GM12878 (cell line): ENCODE measurements around the gene AP5Z1. TPM values are rescaled to one million over a fixed set of nuclear protein-coding genes. Genes with fewer than 3 reads are reported as not detected.

Experiments
- ATAC-seq: fragments of 200-7000 bp; cut with Tn5 transposase; 3 replicates; pipeline ENCODE4 v1.9.1; 2020; ENCODE audit warnings: mild to moderate bottlenecking, moderate library complexity
- BruUV-seq: library from RNA; stranded (reverse); fragments of 400-500 nt; replicated peaks from 2 replicates; lab custom pipeline; 2021; lab: Mats Ljungman, UMichigan
- CTCF ChIA-PET: fragments of 300-600 bp; sonication (Branson Sonifier 250); formaldehyde crosslinking; extraction: SDS; loops from one replicate; lab custom pipeline; 2021; ENCODE audit warnings: inconsistent platforms; lab: Yijun Ruan, JAX
- POLR2A ChIA-PET: fragments of 350-600 bp; formaldehyde crosslinking; extraction: SDS; loops from one replicate; lab custom pipeline; 2021; ENCODE audit warnings: inconsistent platforms; lab: Charles Lee
- RAD21 ChIA-PET: fragments of 300-600 bp; sonication (Branson Sonifier 250); formaldehyde crosslinking; loops from one replicate; lab custom pipeline; 2023; ENCODE audit warnings: antibody characterized with exemption; ENCODE audit not compliant: unreplicated experiment; lab: Charles Lee
- SMC1A ChIA-PET: fragments of 300-600 bp; sonication (Branson Sonifier 250); formaldehyde crosslinking; loops from one replicate; lab custom pipeline; 2023; ENCODE audit not compliant: unreplicated experiment, uncharacterized antibody; lab: Charles Lee
- DNase-seq: peaks from one replicate; pipeline ENCODE4 v3.0.0-alpha.2; 2011; ENCODE audit warnings: low read depth, low spot score
- FAIRE-seq: peaks from 3 replicates; lab custom pipeline; 2011; peaks lifted over from hg19 to GRCh38; lab: Jason Lieb, UNC
- H2AFZ ChIP-seq: 2 replicates; pipeline ENCODE4 v1.6.0; 2011; ENCODE audit warnings: low read depth, low read length, control low read depth; ENCODE audit not compliant: control insufficient read depth
- H3K27ac ChIP-seq: 2 replicates; pipeline ENCODE4 v1.5.1; 2011; ENCODE audit warnings: control low read depth; ENCODE audit not compliant: control insufficient read depth, insufficient read depth
- H3K27me3 ChIP-seq, 2 experiments: replicated peaks in 1 of 2; 2 replicates each; pipeline versions ENCODE4 v1.6.0 to v1.6.1; 2011; ENCODE audit warnings: low read length in 1 of 2; ENCODE audit not compliant: control insufficient read depth in 2 of 2, insufficient read depth in 2 of 2
- H3K36me3 ChIP-seq, 2 experiments: 2 replicates each; pipeline ENCODE4 v1.5.1; 2011; ENCODE audit warnings: low read length in 1 of 2; ENCODE audit not compliant: control insufficient read depth in 2 of 2, insufficient read depth in 2 of 2
- H3K4me1 ChIP-seq: 2 replicates; pipeline ENCODE4 v1.6.1; 2011; ENCODE audit warnings: mild to moderate bottlenecking, low read length, moderate library complexity, mixed read lengths; ENCODE audit not compliant: control insufficient read depth, insufficient read depth
- H3K4me2 ChIP-seq: 2 replicates; pipeline ENCODE4 v1.6.0; 2011; ENCODE audit warnings: control low read depth; ENCODE audit not compliant: control insufficient read depth, insufficient read depth
- H3K4me3 ChIP-seq: fragments of 200-600 bp; sonication (generic); 2 replicates; pipeline ENCODE4 v1.5.1; 2016
- H3K79me2 ChIP-seq: 2 replicates; pipeline ENCODE4 v1.6.0; 2011; ENCODE audit warnings: low read length; ENCODE audit not compliant: control insufficient read depth, insufficient read depth
- H3K9ac ChIP-seq: 2 replicates; pipeline ENCODE4 v1.8.0; 2011; ENCODE audit warnings: low read length, control low read depth, mixed read lengths; ENCODE audit not compliant: control insufficient read depth, insufficient read depth
- H3K9me3 ChIP-seq: replicated peaks from 3 replicates; pipeline ENCODE4 v1.5.1; 2011; ENCODE audit warnings: mild to moderate bottlenecking, low read length; ENCODE audit not compliant: control insufficient read depth, insufficient read depth
- H4K20me1 ChIP-seq: 2 replicates; pipeline ENCODE4 v1.6.0; 2011; ENCODE audit not compliant: control insufficient read depth, insufficient read depth
- BHLHE40 ChIP-seq, 2 experiments: fragments of 450-650 bp in 1 of 2; IDR thresholded peaks; 2 replicates each; pipeline ENCODE4 v1.6.1; 2011 to 2017; ENCODE audit warnings: low read depth in 2 of 2, borderline replicate concordance in 1 of 2, improper control_type of control experiment in 1 of 2, low read length in 1 of 2, mild to moderate bottlenecking in 1 of 2
- EZH2 ChIP-seq: IDR thresholded peaks from 2 replicates; pipeline ENCODE4 v1.6.1; 2012; ENCODE audit warnings: low read depth, mild to moderate bottlenecking, control low read depth, inconsistent platforms, low read length, borderline replicate concordance; ENCODE audit not compliant: control insufficient read depth
- GATAD2B ChIP-seq: fragments of 450-650 bp; conservative IDR thresholded peaks from 2 replicates; pipeline ENCODE4 v1.6.1; 2017; ENCODE audit warnings: low read depth, mild to moderate bottlenecking, moderate library complexity
- HDAC6 ChIP-seq: fragments of 200-600 bp; sonication (generic); IDR thresholded peaks from one replicate; pipeline ENCODE4 v1.8.0; 2017; ENCODE audit warnings: antibody characterized with exemption; ENCODE audit not compliant: unreplicated experiment
- MTA3 ChIP-seq: IDR thresholded peaks from 2 replicates; pipeline ENCODE4 v1.6.1; 2012; ENCODE audit warnings: low read length, inconsistent platforms, borderline replicate concordance
- PML ChIP-seq: IDR thresholded peaks from 2 replicates; pipeline ENCODE4 v1.6.1; 2012; ENCODE audit warnings: low read length, inconsistent platforms
- SIN3A ChIP-seq: IDR thresholded peaks from 2 replicates; pipeline ENCODE4 v1.6.1; 2012; ENCODE audit warnings: low read depth, low read length, improper control_type of control experiment
- SP1 ChIP-seq: IDR thresholded peaks from one replicate; pipeline ENCODE4 v1.6.1; 2011; ENCODE audit warnings: low read depth, low read length
- TBL1XR1 ChIP-seq: IDR thresholded peaks from 2 replicates; pipeline ENCODE4 v1.6.1; 2012; ENCODE audit warnings: low read depth, low read length, improper control_type of control experiment
- TCF3 ChIP-seq: IDR thresholded peaks from 2 replicates; pipeline ENCODE4 v1.6.1; 2012; ENCODE audit warnings: low read depth, mild to moderate bottlenecking, low read length, borderline replicate concordance; ENCODE audit not compliant: insufficient read depth
- ZNF622 ChIP-seq: fragments of 450-650 bp; IDR thresholded peaks from 2 replicates; pipeline ENCODE4 v1.6.1; 2017; ENCODE audit warnings: mild to moderate bottlenecking, inconsistent platforms
- ZZZ3 ChIP-seq: IDR thresholded peaks from 2 replicates; pipeline ENCODE4 v1.6.1; 2011; ENCODE audit warnings: low read depth; ENCODE audit not compliant: control insufficient read depth, insufficient read length
- WGBS: methylation state at CpG from one replicate; pipeline ENCODE4 v1.1.6; 2016; ENCODE audit warnings: low lambda C conversion rate; ENCODE audit not compliant: insufficient replicate concordance, insufficient coverage; ENCODE audit errors: missing lambda C conversion rate; 5-methylcytosine and 5-hydroxymethylcytosine counted together
- in situ Hi-C: fragments of 300-500 bp; cut with MboI; formaldehyde crosslinking; loops from 9 replicates; pipeline ENCODE4 v1.14.3; 2018; ENCODE audit warnings: mixed read lengths
- intact Hi-C: fragments of 100-400 bp; cut with micrococcal nuclease; formaldehyde crosslinking; loops from one replicate; pipeline ENCODE4 v1.14.2; 2022; ENCODE audit not compliant: unreplicated experiment
- polyA plus RNA-seq, 11 experiments: library from polyadenylated mRNA; depleted of rRNA in 4 of 11; unstranded in 6 of 11; stranded (reverse) in 5 of 11; fragments of >200 nt; fragmentation: Nextera tagmentation in 4 of 11; fragmentation: Illumina TruSeq in 1 of 11; extraction: Ambion mirVana in 4 of 11; extraction: Trizol in 1 of 11; gene quantifications; 1 replicate in 1 of 11; 2 replicates in 10 of 11; pipeline versions ENCODE4 v1.2.1 to v1.2.3, GENCODE V29; 2011 to 2016; ENCODE audit warnings: inconsistent platforms in 2 of 11, missing spikeins in 2 of 11, low read depth in 1 of 11
- total RNA-seq, 4 experiments: library from RNA; depleted of rRNA in 3 of 4; stranded (reverse); fragments of >200 nt in 3 of 4; fragmentation: Illumina TruSeq in 1 of 4; extraction: Trizol in 1 of 4; gene quantifications; 2 replicates each; pipeline versions ENCODE4 v1.2.1 to v1.2.3, GENCODE V29; 2013 to 2021
- TF ChIP-seq, protein P1 (sequence below): IDR thresholded peaks from 2 replicates; pipeline ENCODE4 v1.6.1; 2012; ENCODE audit warnings: low read length, inconsistent platforms
- TF ChIP-seq, protein P2 (sequence below): fragments of 450-650 bp; IDR thresholded peaks from 2 replicates; pipeline ENCODE4 v1.6.1; 2016; ENCODE audit warnings: mild to moderate bottlenecking

AP5Z1 gene
- total and polyA plus RNA-seq, 10 of the 15 experiments (the other 5 are each of a cell fraction or from before 2014, with no cell fraction given) = 0.37 to 43.4 (median 19.4) TPM

DNA sequence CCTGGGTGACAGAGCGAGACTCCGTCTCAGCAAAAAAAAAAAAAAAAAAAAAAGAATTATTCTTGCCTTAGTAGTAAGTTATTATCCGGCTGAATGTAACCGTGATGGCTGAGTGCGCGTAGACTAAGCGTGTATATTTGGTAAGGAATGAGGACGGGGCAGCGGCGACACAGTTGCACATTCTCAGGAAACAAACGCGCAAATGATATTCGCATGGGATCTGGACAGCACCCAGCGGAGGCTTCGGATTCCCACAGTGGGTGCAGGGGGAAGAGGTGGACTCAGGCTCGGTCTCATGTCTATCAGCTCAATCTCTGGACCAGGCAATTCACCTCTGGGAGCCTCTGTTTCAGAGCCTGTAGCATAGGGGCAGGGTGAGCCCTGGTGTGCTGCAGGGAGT is 57.3 kb downstream of the AP5Z1 start:
- CTCF ChIA-PET = interaction anchor here (1.2 to 4.0 kb wide), 2 partner anchors 253 to 341 kb away, joined by 3 to 38 read pairs; no protein-coding TSS in a partner anchor
- H3K4me3 ChIP-seq = no peak overlapping the region
- H3K4me1 ChIP-seq = no peaks in the 10 kb centered on the region
- FAIRE-seq = no peak
- RAD21 ChIA-PET = no interaction called here
- no peaks in the 10 kb centered on the region for H3K36me3 ChIP-seq
- H3K4me2 ChIP-seq = no peak overlapping the region
- H3K27me3 ChIP-seq = no peaks in the 10 kb centered on the region; a peak in 1 of 4 replicates
- POLR2A ChIA-PET = no interaction called here
- no peak for TF ChIP-seq EZH2
- TF ChIP-seq PML = no peak
- no peak for TF ChIP-seq GATAD2B
- no peak for TF ChIP-seq TBL1XR1
- no peak for TF ChIP-seq HDAC6
- TF ChIP-seq MTA3 = no peak
- TF ChIP-seq ZNF622 = no peak
- no peak for TF ChIP-seq SIN3A
- no peak for TF ChIP-seq SP1
- no peak for TF ChIP-seq ZZZ3
- TF ChIP-seq, protein P1, sequence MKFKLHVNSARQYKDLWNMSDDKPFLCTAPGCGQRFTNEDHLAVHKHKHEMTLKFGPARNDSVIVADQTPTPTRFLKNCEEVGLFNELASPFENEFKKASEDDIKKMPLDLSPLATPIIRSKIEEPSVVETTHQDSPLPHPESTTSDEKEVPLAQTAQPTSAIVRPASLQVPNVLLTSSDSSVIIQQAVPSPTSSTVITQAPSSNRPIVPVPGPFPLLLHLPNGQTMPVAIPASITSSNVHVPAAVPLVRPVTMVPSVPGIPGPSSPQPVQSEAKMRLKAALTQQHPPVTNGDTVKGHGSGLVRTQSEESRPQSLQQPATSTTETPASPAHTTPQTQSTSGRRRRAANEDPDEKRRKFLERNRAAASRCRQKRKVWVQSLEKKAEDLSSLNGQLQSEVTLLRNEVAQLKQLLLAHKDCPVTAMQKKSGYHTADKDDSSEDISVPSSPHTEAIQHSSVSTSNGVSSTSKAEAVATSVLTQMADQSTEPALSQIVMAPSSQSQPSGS = no peak
- TF ChIP-seq, protein P2, sequence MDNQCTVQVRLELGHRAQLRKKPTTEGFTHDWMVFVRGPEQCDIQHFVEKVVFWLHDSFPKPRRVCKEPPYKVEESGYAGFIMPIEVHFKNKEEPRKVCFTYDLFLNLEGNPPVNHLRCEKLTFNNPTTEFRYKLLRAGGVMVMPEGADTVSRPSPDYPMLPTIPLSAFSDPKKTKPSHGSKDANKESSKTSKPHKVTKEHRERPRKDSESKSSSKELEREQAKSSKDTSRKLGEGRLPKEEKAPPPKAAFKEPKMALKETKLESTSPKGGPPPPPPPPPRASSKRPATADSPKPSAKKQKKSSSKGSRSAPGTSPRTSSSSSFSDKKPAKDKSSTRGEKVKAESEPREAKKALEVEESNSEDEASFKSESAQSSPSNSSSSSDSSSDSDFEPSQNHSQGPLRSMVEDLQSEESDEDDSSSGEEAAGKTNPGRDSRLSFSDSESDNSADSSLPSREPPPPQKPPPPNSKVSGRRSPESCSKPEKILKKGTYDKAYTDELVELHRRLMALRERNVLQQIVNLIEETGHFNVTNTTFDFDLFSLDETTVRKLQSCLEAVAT = no peak
- TF ChIP-seq BHLHE40 (IDR thresholded peaks at IDR 0.05; ENCODE audit: borderline replicate concordance in 1 of 2, low read depth in 2 of 2, low read length in 1 of 2) = no peak
- no peak for TF ChIP-seq TCF3
- SMC1A ChIA-PET = interaction anchor here (1.1 kb wide), 2 partner anchors 15 to 259 kb away, joined by 3 read pairs; no protein-coding TSS in a partner anchor
- in situ Hi-C loops = loop anchor here (5.0 kb wide), 1 partner anchor 255 kb away; no protein-coding TSS in a partner anchor
- WGBS = 85% methylated on average over 15 of the region's 16 CpGs
- ATAC-seq = no peak
- H2AFZ ChIP-seq = no peak overlapping the region
- H3K27ac ChIP-seq = no peak overlapping the region
- no peaks in the 10 kb centered on the region for H4K20me1 ChIP-seq
- no peak for DNase-seq
- H3K79me2 ChIP-seq = no peaks in the 10 kb centered on the region
- intact Hi-C loops = no loop called here
- H3K9me3 ChIP-seq = no peaks in the 10 kb centered on the region
- BruUV-seq = no TSS peak
- no peak overlapping the region for H3K9ac ChIP-seq
